Mammary microvascular endothelial cell (primary cell): Measurements from ENCODE around the gene ZNF576. TPM values are rescaled to one million over a fixed set of nuclear protein-coding genes. Genes with fewer than 3 reads are reported as not detected.

Source experiments
- total RNA-seq: library from RNA; depleted of rRNA; stranded (reverse); fragments of >200 nt; gene quantifications from 2 replicates; pipeline ENCODE4 v1.2.3, GENCODE V29; 2015

The ZNF576 gene, protein sequence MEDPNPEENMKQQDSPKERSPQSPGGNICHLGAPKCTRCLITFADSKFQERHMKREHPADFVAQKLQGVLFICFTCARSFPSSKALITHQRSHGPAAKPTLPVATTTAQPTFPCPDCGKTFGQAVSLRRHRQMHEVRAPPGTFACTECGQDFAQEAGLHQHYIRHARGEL
- 11.8 and 16.6 TPM in 2 replicates for total RNA-seq

DNA sequence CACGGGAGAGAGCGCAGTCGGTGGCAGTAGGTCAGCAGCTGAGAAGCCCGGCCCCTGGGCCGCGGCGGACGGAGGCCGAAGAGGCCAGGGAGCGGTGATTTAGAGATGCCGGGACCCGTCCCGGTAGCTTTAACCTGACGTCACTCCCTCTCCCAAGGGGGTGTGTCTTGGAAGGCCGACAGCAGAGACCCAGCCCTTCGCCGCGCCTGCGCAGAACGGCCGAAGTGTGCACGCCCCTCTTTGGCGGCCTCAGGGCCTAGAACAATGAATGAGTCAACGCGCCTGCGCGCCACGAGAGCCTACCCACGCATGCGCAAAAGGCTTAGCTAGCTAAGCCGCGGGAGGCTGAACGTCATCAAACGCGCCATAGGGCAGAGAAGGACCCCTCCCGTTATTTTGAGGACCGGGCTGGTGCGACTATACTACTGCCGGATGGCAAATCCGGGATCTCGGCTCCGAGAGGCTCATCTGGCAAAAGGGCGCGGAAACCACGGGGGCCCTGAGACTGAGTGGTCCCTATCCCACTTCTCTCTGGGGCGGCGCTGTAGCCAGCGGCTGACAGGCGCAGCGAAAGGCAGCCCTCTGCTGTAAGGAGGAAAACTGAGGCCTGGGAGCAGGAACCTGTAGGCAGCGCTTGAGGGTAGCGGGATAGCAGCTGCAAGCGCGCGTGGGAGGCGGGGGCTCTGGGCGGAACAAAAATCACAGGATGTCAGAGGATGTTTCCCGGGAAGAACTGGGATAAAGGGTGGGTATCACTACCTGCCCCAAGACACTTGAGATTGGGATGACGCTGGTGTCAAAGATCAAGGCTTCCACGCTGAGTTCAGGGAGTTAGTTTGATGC is at the start of gene ZNF576, which contains the start of gene IRGQ:
Gene ZNF576, plus strand, starts transcription at position 597 of the 843 bp plus-strand sequence. CDS start 514 bp downstream, outside the sequence.
Gene IRGQ, minus strand, starts transcription at position 136 of the 843 bp plus-strand sequence. CDS start 796 bp downstream, outside the sequence.

GRCh38 chr19:43575156-43575950 is 21.0 kb upstream of the ZNF576 start, which contains the start of the genes PINLYP and XRCC1:
Gene PINLYP (plus strand): TSS chr19:43575801. CDS start chr19:43577192, 1,391 bp downstream.
Gene XRCC1 (minus strand): TSS chr19:43575527. CDS start chr19:43575458, 69 bp downstream.

GRCh38 chr19:43611788-43612187 is 15.4 kb downstream of the ZNF576 start, which contains the start of gene SRRM5:
Gene SRRM5 (plus strand): TSS chr19:43612088. CDS start chr19:43612122, 34 bp downstream.

GRCh38 chr19:43619262-43620060 is 23.1 kb downstream of the ZNF576 start, which contains the start of gene ZNF428:
Gene ZNF428 (minus strand): TSS chr19:43619629. CDS start chr19:43614304, 5,325 bp downstream.

DNA sequence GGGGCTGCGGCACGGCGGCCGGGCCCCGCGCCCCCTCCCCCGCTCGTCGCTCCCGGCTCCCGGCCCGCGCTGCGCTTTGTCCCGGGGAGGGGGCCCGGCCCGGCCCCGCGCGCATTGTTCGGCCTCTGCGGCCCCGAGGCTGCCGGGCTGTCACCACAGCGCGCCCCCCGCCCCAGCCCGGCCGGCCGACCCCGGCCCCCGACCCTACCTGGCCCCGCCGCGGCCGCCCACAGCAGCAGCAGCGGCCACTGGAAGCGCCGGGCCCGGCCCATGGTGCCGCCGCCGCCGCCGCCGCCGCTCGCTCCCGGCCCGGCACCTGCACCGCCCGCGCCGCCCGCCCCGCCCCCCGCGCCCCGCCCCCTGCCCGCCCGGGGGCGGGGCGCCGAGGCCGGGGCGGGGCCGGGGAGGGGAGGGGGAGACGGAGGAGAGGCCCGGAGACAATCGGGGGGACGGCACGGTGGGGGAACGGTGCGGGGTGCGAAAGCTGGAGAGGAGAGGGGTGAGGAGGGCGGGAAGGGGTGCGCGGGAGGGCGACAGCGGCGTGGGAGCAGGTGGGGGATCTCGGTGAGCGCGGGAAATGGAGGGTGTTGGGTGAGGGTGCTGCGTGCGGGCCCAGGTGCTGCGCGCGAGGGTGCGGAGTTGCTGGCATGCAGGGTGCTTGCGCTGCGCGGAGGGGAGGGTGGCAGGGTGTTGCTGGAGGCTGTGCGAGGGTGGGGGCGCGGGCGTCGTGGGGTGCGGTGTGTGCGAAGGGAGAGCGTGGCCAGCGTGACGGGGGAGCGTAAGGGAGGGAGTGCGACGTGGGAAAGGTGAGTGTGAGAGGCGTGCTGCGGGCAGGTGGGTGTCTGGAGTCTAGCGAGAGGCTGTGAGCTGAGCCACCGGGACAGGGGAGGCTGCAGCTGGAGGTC is 43.4 kb downstream of the ZNF576 start, which contains the start of gene CADM4:
Gene CADM4, minus strand, starts transcription at position 332 of the 905 bp plus-strand sequence. Its CDS starts 60 bp downstream, at position 272.

Other genes with a start within 250 kb of the ZNF576 start
- gene CD177, start 242.9 kb upstream of the ZNF576 start, total RNA-seq: 0.13 and 0.34 TPM in 2 replicates
- not detected in 2 replicates for gene TEX101, start 181.7 kb upstream of the ZNF576 start, total RNA-seq
- 0.10 TPM in 1 of 2 replicates, not detected in the other for gene LYPD3, start 131.0 kb upstream of the ZNF576 start, total RNA-seq
- gene PHLDB3, start 91.8 kb upstream of the ZNF576 start, total RNA-seq: 2.9 and 5.4 TPM in 2 replicates
- gene ETHE1, start 69.4 kb upstream of the ZNF576 start, total RNA-seq: 57.5 and 60.8 TPM in 2 replicates
- gene ZNF575, start 63.4 kb upstream of the ZNF576 start, total RNA-seq: 0.07 and 0.15 TPM in 2 replicates
- gene XRCC1, start 21.1 kb upstream of the ZNF576 start, total RNA-seq: 23.6 and 24.1 TPM in 2 replicates
- 0.44 and 1.00 TPM in 2 replicates for gene PINLYP, start 20.8 kb upstream of the ZNF576 start, total RNA-seq
- gene IRGQ, start 461 bp upstream of the ZNF576 start, total RNA-seq: 23.6 and 24.0 TPM in 2 replicates
- 0.33 TPM in 1 of 2 replicates, not detected in the other for gene SRRM5, start 15.5 kb downstream of the ZNF576 start, total RNA-seq
- 42.8 and 50.8 TPM in 2 replicates for gene ZNF428, start 23.0 kb downstream of the ZNF576 start, total RNA-seq
- 1.1 and 1.6 TPM in 2 replicates for gene CADM4, start 43.3 kb downstream of the ZNF576 start, total RNA-seq
- 168 and 177 TPM in 2 replicates for gene PLAUR, start 73.6 kb downstream of the ZNF576 start, total RNA-seq
- gene IRGC, start 119.5 kb downstream of the ZNF576 start, total RNA-seq: not detected in 2 replicates
- 12.0 and 16.7 TPM in 2 replicates for gene SMG9, start 158.4 kb downstream of the ZNF576 start, total RNA-seq
- 1.3 and 3.2 TPM in 2 replicates for gene KCNN4, start 184.4 kb downstream of the ZNF576 start, total RNA-seq
- 2.4 and 3.9 TPM in 2 replicates for gene LYPD5, start 205.9 kb downstream of the ZNF576 start, total RNA-seq
- 2.5 and 2.7 TPM in 2 replicates for gene ZNF283, start 230.7 kb downstream of the ZNF576 start, total RNA-seq